Small intestine (tissue), 7 donors: ENCODE measurements around the gene ACVR1. TPM values are rescaled to one million over a fixed set of nuclear protein-coding genes. Genes with fewer than 3 reads are reported as not detected.

ENCODE experiments used
- DNase-seq, 2 donors: peaks; one replicate each; pipeline versions ENCODE4 v3.0.0 to v3.0.0-alpha.2; 2013
- FAIRE-seq: peaks from 2 replicates; lab custom pipeline; 2012; peaks lifted over from hg19 to GRCh38; lab: Jason Lieb, UNC
- H3K27ac ChIP-seq, 3 donors: one replicate each; pipeline ENCODE4 v1.5.1; 2013; ENCODE audit warnings: low read length in 2 of 3, mild to moderate bottlenecking in 2 of 3, control low read depth in 1 of 3, inconsistent platforms in 1 of 3, low read depth in 1 of 3, moderate library complexity in 1 of 3
- H3K27me3 ChIP-seq, 3 donors: one replicate each; pipeline ENCODE4 v1.6.1; 2013; ENCODE audit warnings: low read length in 3 of 3, inconsistent platforms in 1 of 3; ENCODE audit not compliant: control insufficient read depth in 3 of 3, insufficient read depth in 3 of 3
- H3K36me3 ChIP-seq, 3 donors: one replicate each; pipeline ENCODE4 v1.6.1; 2013; ENCODE audit warnings: low read length in 3 of 3, inconsistent platforms in 1 of 3, low read depth in 1 of 3, mild to moderate bottlenecking in 1 of 3, moderate library complexity in 1 of 3; ENCODE audit not compliant: control insufficient read depth in 3 of 3, insufficient read depth in 2 of 3
- H3K4me1 ChIP-seq, 3 donors: one replicate each; pipeline ENCODE4 v1.6.1; 2013; ENCODE audit warnings: low read length in 2 of 3, inconsistent platforms in 1 of 3, low read depth in 1 of 3, mild to moderate bottlenecking in 1 of 3, moderate library complexity in 1 of 3; ENCODE audit not compliant: control insufficient read depth in 3 of 3, insufficient read depth in 2 of 3
- H3K4me3 ChIP-seq, 3 donors: one replicate each; pipeline ENCODE4 v1.5.1; 2013; ENCODE audit warnings: low read length in 3 of 3, control low read depth in 1 of 3, inconsistent platforms in 1 of 3, low read depth in 1 of 3, mild to moderate bottlenecking in 1 of 3, moderate library complexity in 1 of 3
- H3K9me3 ChIP-seq, 2 donors: one replicate each; pipeline ENCODE4 v1.6.1; 2013; ENCODE audit warnings: low read depth in 1 of 2, low read length in 1 of 2; ENCODE audit not compliant: control insufficient read depth in 2 of 2, insufficient read depth in 1 of 2
- WGBS, 3 donors: extraction: QIAGEN DNeasy Blood & Tissue Kit; methylation state at CpG; one replicate each; pipeline ENCODE4 v1.1.7; 2013; 5-methylcytosine and 5-hydroxymethylcytosine counted together
- polyA plus RNA-seq, 4 donors: library from polyadenylated mRNA; stranded (reverse) in 3 of 4; unstranded in 1 of 4; fragments of 200-250 nt in 3 of 4; fragments of 120-200 nt in 1 of 4; gene quantifications; one replicate each; pipeline versions ENCODE4 v1.2.1 to v1.2.3, GENCODE V29; 2013
- donor health status: healthy with polysubstance abuse.
- donor health status: control.
- donor health status: control.
- donor health status: Bipolar disorder and iron deficiency.
- donor health status: healthy.

Gene ACVR1
- polyA plus RNA-seq, 4 donors = 2.2 to 19.6 (median 8.4) TPM

DNA sequence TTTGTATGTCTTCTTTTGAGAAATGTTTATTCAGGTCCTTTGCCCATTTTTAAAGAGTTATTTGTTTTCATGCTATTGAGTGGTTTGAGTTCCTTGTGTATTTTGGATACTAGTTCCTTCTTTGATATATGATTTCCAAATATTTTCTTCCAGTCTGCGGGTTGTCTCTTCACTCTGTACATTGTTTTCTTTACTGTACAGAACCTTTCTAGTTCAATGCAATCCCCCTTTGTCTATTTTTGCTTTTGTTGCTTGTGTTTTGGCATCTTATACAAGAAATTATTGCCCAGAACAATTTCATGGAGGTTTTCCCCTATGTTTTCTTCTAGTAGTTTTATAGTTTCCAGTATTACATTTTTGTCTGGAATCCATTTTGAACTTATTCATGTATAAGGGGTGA, 185.0 kb downstream of the ACVR1 start:
- H3K27ac ChIP-seq = no peak overlapping the region
- no peaks in the 10 kb centered on the region for H3K4me1 ChIP-seq
- 92 to 95% (median 93%) methylated on average over 1 of the region's 1 CpG for WGBS, 3 donors
- FAIRE-seq (no peak), DNase-seq (no peak)
- no peaks in the 10 kb centered on the region for H3K27me3 ChIP-seq
- H3K9me3 ChIP-seq = no peaks in the 10 kb centered on the region
- no peaks in the 10 kb centered on the region for H3K36me3 ChIP-seq
- no peak overlapping the region for H3K4me3 ChIP-seq

Other genes starting within 250 kb of the ACVR1 start
- 10 to 100 TPM in 1 of 4 donors, 1 to 10 TPM in 3; 1.2 to 20.6 (median 1.3) TPM for gene ACVR1C, start 247.5 kb downstream of the ACVR1 start, polyA plus RNA-seq
- gene UPP2, start 225.5 kb upstream of the ACVR1 start, polyA plus RNA-seq = under 1 TPM in 1 of 4 donors, not detected in 3; 0.19 TPM